ENCODE data around the gene TMEM184A.

The TMEM184A gene

GRCh38 chr7:1538544-1539180 lies 17.3 kb downstream of the TMEM184A start:
- Histone ChIP-seq H3K27me3 (ENCODE audit: control insufficient read depth, insufficient read depth, low read length, poor library complexity, severe bottlenecking) (peaks cover 3% of the 10 kb centered on the region), H3K4me3 (ENCODE audit: insufficient read depth, low read depth, low read length) (no peak overlapping the region), H3K4me1 (ENCODE audit: control insufficient read depth, insufficient read depth, low read length) (peaks cover 22% of the 10 kb centered on the region), H3K36me3 (ENCODE audit: control insufficient read depth, insufficient read depth, low read length) (no peaks in the 10 kb centered on the region), H3K9me3 (ENCODE audit: control insufficient read depth, low read length) (no peaks in the 10 kb centered on the region), H3K27ac (ENCODE audit: insufficient read depth, low read depth, low read length, poor library complexity, severe bottlenecking) (no peak overlapping the region)
- WGBS, 2 experiments: 90 to 92% methylated on average over 25 of the region's 25 CpGs

- Histone ChIP-seq H3K4me3 (ENCODE audit: insufficient read depth, low read depth, low read length) (no peak overlapping the region), H3K9me3 (ENCODE audit: control insufficient read depth, low read length) (no peaks in the 10 kb centered on the region), H3K36me3 (ENCODE audit: control insufficient read depth, insufficient read depth, low read length) (no peaks in the 10 kb centered on the region), H3K4me1 (ENCODE audit: control insufficient read depth, insufficient read depth, low read length) (peaks cover 22% of the 10 kb centered on the region), H3K27ac (ENCODE audit: insufficient read depth, low read depth, low read length, poor library complexity, severe bottlenecking) (peak overlapping the region; percentile 84), H3K27me3 (ENCODE audit: control insufficient read depth, insufficient read depth, low read length, poor library complexity, severe bottlenecking) (peaks cover 12% of the 10 kb centered on the region)
- WGBS, 2 experiments: 76 to 84% methylated on average over 56 of the region's 56 CpGs
Observed at GRCh38 chr7:1537535-1538412, 18.2 kb downstream of the TMEM184A start.

GRCh38 chr7:1536743-1537534 lies 19.1 kb downstream of the TMEM184A start:
- Histone ChIP-seq H3K4me1 (ENCODE audit: control insufficient read depth, insufficient read depth, low read length) (peaks cover 30% of the 10 kb centered on the region), H3K9me3 (ENCODE audit: control insufficient read depth, low read length) (no peaks in the 10 kb centered on the region), H3K36me3 (ENCODE audit: control insufficient read depth, insufficient read depth, low read length) (no peaks in the 10 kb centered on the region), H3K27me3 (ENCODE audit: control insufficient read depth, insufficient read depth, low read length, poor library complexity, severe bottlenecking) (peaks cover 20% of the 10 kb centered on the region), H3K4me3 (ENCODE audit: insufficient read depth, low read depth, low read length) (no peak overlapping the region), H3K27ac (ENCODE audit: insufficient read depth, low read depth, low read length, poor library complexity, severe bottlenecking) (peak overlapping the region; percentile 84)
- 27 to 34% methylated on average over 52 of the region's 52 CpGs for whole genome bisulfite sequencing, 2 experiments

- no peak overlapping the region for H3K27ac ChIP-seq (ENCODE audit: insufficient read depth, low read depth, low read length, poor library complexity, severe bottlenecking)
- peaks cover 25% of the 10 kb centered on the region for H3K27me3 ChIP-seq (ENCODE audit: control insufficient read depth, insufficient read depth, low read length, poor library complexity, severe bottlenecking)
- no peak overlapping the region for H3K4me3 ChIP-seq (ENCODE audit: insufficient read depth, low read depth, low read length)
- peaks cover 33% of the 10 kb centered on the region for H3K4me1 ChIP-seq (ENCODE audit: control insufficient read depth, insufficient read depth, low read length)
- H3K9me3 ChIP-seq (ENCODE audit: control insufficient read depth, low read length): no peaks in the 10 kb centered on the region
- no peaks in the 10 kb centered on the region for H3K36me3 ChIP-seq (ENCODE audit: control insufficient read depth, insufficient read depth, low read length)
- 74 to 78% methylated on average over 7 of the region's 7 CpGs for WGBS, 2 experiments
Observed at GRCh38 chr7:1536455-1536742, 19.6 kb downstream of the TMEM184A start.

GRCh38 chr7:1535701-1536454 lies 20.1 kb downstream of the TMEM184A start:
- Histone ChIP-seq H3K4me3 (ENCODE audit: insufficient read depth, low read depth, low read length) (no peak overlapping the region), H3K27ac (ENCODE audit: insufficient read depth, low read depth, low read length, poor library complexity, severe bottlenecking) (no peak overlapping the region), H3K27me3 (ENCODE audit: control insufficient read depth, insufficient read depth, low read length, poor library complexity, severe bottlenecking) (peaks cover 31% of the 10 kb centered on the region), H3K4me1 (ENCODE audit: control insufficient read depth, insufficient read depth, low read length) (peaks cover 36% of the 10 kb centered on the region), H3K36me3 (ENCODE audit: control insufficient read depth, insufficient read depth, low read length) (no peaks in the 10 kb centered on the region), H3K9me3 (ENCODE audit: control insufficient read depth, low read length) (no peaks in the 10 kb centered on the region)
- WGBS, 2 experiments: 84% methylated on average over 42 of the region's 42 CpGs

GRCh38 chr7:1535100-1535458 lies 20.9 kb downstream of the TMEM184A start:
- WGBS, 2 experiments: 79 to 81% methylated on average over 6 of the region's 6 CpGs
- Histone ChIP-seq H3K4me1 (ENCODE audit: control insufficient read depth, insufficient read depth, low read length) (peaks cover 36% of the 10 kb centered on the region), H3K9me3 (ENCODE audit: control insufficient read depth, low read length) (no peaks in the 10 kb centered on the region)

GRCh38 chr7:1534330-1535099 lies 21.5 kb downstream of the TMEM184A start:
- no peak overlapping the region for H3K27ac ChIP-seq (ENCODE audit: insufficient read depth, low read depth, low read length, poor library complexity, severe bottlenecking)

More at GRCh38 chr7:1535100-1535458, 20.9 kb downstream of the TMEM184A start:
- no peaks in the 10 kb centered on the region for H3K36me3 ChIP-seq (ENCODE audit: control insufficient read depth, insufficient read depth, low read length)
- no peak overlapping the region for H3K4me3 ChIP-seq (ENCODE audit: insufficient read depth, low read depth, low read length)
- no peak overlapping the region for H3K27ac ChIP-seq (ENCODE audit: insufficient read depth, low read depth, low read length, poor library complexity, severe bottlenecking)
- peaks cover 33% of the 10 kb centered on the region for H3K27me3 ChIP-seq (ENCODE audit: control insufficient read depth, insufficient read depth, low read length, poor library complexity, severe bottlenecking)

GRCh38 chr7:1533547-1534329 lies 22.3 kb downstream of the TMEM184A start:
- Histone ChIP-seq H3K4me3 (ENCODE audit: insufficient read depth, low read depth, low read length) (no peak overlapping the region), H3K4me1 (ENCODE audit: control insufficient read depth, insufficient read depth, low read length) (peaks cover 36% of the 10 kb centered on the region), H3K9me3 (ENCODE audit: control insufficient read depth, low read length) (no peaks in the 10 kb centered on the region), H3K36me3 (ENCODE audit: control insufficient read depth, insufficient read depth, low read length) (no peaks in the 10 kb centered on the region), H3K27me3 (ENCODE audit: control insufficient read depth, insufficient read depth, low read length, poor library complexity, severe bottlenecking) (peaks cover 35% of the 10 kb centered on the region), H3K27ac (ENCODE audit: insufficient read depth, low read depth, low read length, poor library complexity, severe bottlenecking) (no peak overlapping the region)
- 86 to 87% methylated on average over 24 of the region's 24 CpGs for WGBS, 2 experiments

More at GRCh38 chr7:1534330-1535099, 21.5 kb downstream of the TMEM184A start:
- Histone ChIP-seq H3K4me1 (ENCODE audit: control insufficient read depth, insufficient read depth, low read length) (peaks cover 36% of the 10 kb centered on the region), H3K9me3 (ENCODE audit: control insufficient read depth, low read length) (no peaks in the 10 kb centered on the region), H3K36me3 (ENCODE audit: control insufficient read depth, insufficient read depth, low read length) (no peaks in the 10 kb centered on the region), H3K4me3 (ENCODE audit: insufficient read depth, low read depth, low read length) (no peak overlapping the region), H3K27me3 (ENCODE audit: control insufficient read depth, insufficient read depth, low read length, poor library complexity, severe bottlenecking) (peaks cover 35% of the 10 kb centered on the region)
- WGBS, 2 experiments: 83 to 85% methylated on average over 30 of the region's 30 CpGs

GRCh38 chr7:1533255-1533546 lies 22.8 kb downstream of the TMEM184A start:
- 81 to 83% methylated on average over 9 of the region's 9 CpGs for WGBS, 2 experiments
- Histone ChIP-seq H3K27ac (ENCODE audit: insufficient read depth, low read depth, low read length, poor library complexity, severe bottlenecking) (no peak overlapping the region), H3K36me3 (ENCODE audit: control insufficient read depth, insufficient read depth, low read length) (no peaks in the 10 kb centered on the region), H3K4me3 (ENCODE audit: insufficient read depth, low read depth, low read length) (no peak overlapping the region), H3K9me3 (ENCODE audit: control insufficient read depth, low read length) (no peaks in the 10 kb centered on the region), H3K4me1 (ENCODE audit: control insufficient read depth, insufficient read depth, low read length) (peaks cover 35% of the 10 kb centered on the region), H3K27me3 (ENCODE audit: control insufficient read depth, insufficient read depth, low read length, poor library complexity, severe bottlenecking) (peaks cover 35% of the 10 kb centered on the region)
